ENCODE results near the gene GNB1L. TPM values are rescaled to one million over a fixed set of nuclear protein-coding genes. Genes with fewer than 3 reads are reported as not detected.

The GNB1L gene
- total and polyA plus RNA-seq, 2 donors (not counting 1 experiment from before 2014, with no cell fraction given), result 6.6 to 12.1 TPM

- no peak for ATAC-seq (ENCODE audit: low read depth)
- Histone ChIP-seq H2AFZ (ENCODE audit: insufficient read depth, low read depth, low read length, poor library complexity, severe bottlenecking) (no peak overlapping the region), H3K27ac (ENCODE audit: low read length in 2 of 2) (no peak overlapping the region), H3K27me3 (replicated peaks in 1 of 4; ENCODE audit: control extremely low read depth in 1 of 4, control insufficient read depth in 3 of 4, insufficient read depth in 4 of 4, low read length in 3 of 4) (peaks cover 0 to 4% (median 0%) of the 10 kb centered on the region in 4 experiments), H3K4me2 (replicated peaks; ENCODE audit: low read depth, low read length, poor library complexity, severe bottlenecking) (no peak overlapping the region), H3K4me1 (ENCODE audit: control insufficient read depth in 2 of 2, insufficient read depth in 2 of 2, low read length in 2 of 2) (peaks cover 4% of the 10 kb centered on the region in 2 donors), H3K36me3 (replicated peaks in 1 of 2; ENCODE audit: control extremely low read depth in 1 of 2, control insufficient read depth in 1 of 2, extremely low read depth in 1 of 2, insufficient read depth in 2 of 2, low read length in 1 of 2) (no peaks in the 10 kb centered on the region), H3K9me3 (ENCODE audit: control extremely low read depth in 1 of 3, control insufficient read depth in 2 of 3, insufficient read depth in 1 of 3, low read length in 2 of 3) (no peaks in the 10 kb centered on the region), H3K9ac (ENCODE audit: low read length) (no peak overlapping the region), H3K4me3 (ENCODE audit: control extremely low read depth in 1 of 5, extremely low read depth in 1 of 5, insufficient read depth in 1 of 5, low read depth in 2 of 5, low read length in 4 of 5) (no peak overlapping the region), H4K20me1 (ENCODE audit: control insufficient read depth, insufficient read depth, low read length, poor library complexity, severe bottlenecking) (no peaks in the 10 kb centered on the region), H3K79me2 (ENCODE audit: control insufficient read depth, insufficient read depth, low read length) (no peaks in the 10 kb centered on the region)
- POLR2A ChIA-PET, result no interaction called here
- H3K9me3 Mint-ChIP-seq (ENCODE audit: insufficient read depth), result no peaks in the 10 kb centered on the region
- H3K27me3 Mint-ChIP-seq, result no peaks in the 10 kb centered on the region
- TF ChIP-seq EZH2 (IDR thresholded peaks at IDR 0.05; ENCODE audit: borderline replicate concordance, insufficient read depth, low read depth, low read length, poor library complexity, severe bottlenecking), result no peak
- TF ChIP-seq, protein P1, sequence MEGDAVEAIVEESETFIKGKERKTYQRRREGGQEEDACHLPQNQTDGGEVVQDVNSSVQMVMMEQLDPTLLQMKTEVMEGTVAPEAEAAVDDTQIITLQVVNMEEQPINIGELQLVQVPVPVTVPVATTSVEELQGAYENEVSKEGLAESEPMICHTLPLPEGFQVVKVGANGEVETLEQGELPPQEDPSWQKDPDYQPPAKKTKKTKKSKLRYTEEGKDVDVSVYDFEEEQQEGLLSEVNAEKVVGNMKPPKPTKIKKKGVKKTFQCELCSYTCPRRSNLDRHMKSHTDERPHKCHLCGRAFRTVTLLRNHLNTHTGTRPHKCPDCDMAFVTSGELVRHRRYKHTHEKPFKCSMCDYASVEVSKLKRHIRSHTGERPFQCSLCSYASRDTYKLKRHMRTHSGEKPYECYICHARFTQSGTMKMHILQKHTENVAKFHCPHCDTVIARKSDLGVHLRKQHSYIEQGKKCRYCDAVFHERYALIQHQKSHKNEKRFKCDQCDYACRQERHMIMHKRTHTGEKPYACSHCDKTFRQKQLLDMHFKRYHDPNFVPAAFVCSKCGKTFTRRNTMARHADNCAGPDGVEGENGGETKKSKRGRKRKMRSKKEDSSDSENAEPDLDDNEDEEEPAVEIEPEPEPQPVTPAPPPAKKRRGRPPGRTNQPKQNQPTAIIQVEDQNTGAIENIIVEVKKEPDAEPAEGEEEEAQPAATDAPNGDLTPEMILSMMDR (IDR thresholded peaks at IDR 0.05), result no peak
- H3K27ac Mint-ChIP-seq, result no peak overlapping the region
- no peaks in the 10 kb centered on the region for H3K4me1 Mint-ChIP-seq
- intact Hi-C loops (cut with micrococcal nuclease), result no loop called here
- 79% methylated on average over 20 of the region's 21 CpGs for WGBS (ENCODE audit: insufficient coverage)
- CTCF ChIA-PET, result no interaction called here
- H3K4me3 Mint-ChIP-seq, result no peak overlapping the region
- no peak for DNase-seq
These were observed 118.8 kb downstream of the GNB1L start for GRCh38 chr22:19735665-19736510.

GRCh38 chr22:19734837-19735382, 119.8 kb downstream of the GNB1L start:
- Mint-ChIP-seq H3K27ac (no peak overlapping the region), H3K4me1 (peaks cover 2% of the 10 kb centered on the region), H3K9me3 (ENCODE audit: insufficient read depth) (no peaks in the 10 kb centered on the region), H3K4me3 (no peak overlapping the region), H3K27me3 (peaks cover 3% of the 10 kb centered on the region)
- ATAC-seq (ENCODE audit: low read depth), result no peak
- WGBS (ENCODE audit: insufficient coverage), result 81% methylated on average over 5 of the region's 5 CpGs
- H3K79me2 ChIP-seq (ENCODE audit: control insufficient read depth, insufficient read depth, low read length), result no peaks in the 10 kb centered on the region
- H3K27me3 ChIP-seq (replicated peaks in 1 of 4; ENCODE audit: control extremely low read depth in 1 of 4, control insufficient read depth in 3 of 4, insufficient read depth in 4 of 4, low read length in 3 of 4), result peaks cover 0 to 7% (median 0%) of the 10 kb centered on the region in 4 experiments
- H4K20me1 ChIP-seq (ENCODE audit: control insufficient read depth, insufficient read depth, low read length, poor library complexity, severe bottlenecking), result no peaks in the 10 kb centered on the region
- CTCF ChIA-PET, result no interaction called here
- H3K36me3 ChIP-seq (replicated peaks in 1 of 2; ENCODE audit: control extremely low read depth in 1 of 2, control insufficient read depth in 1 of 2, extremely low read depth in 1 of 2, insufficient read depth in 2 of 2, low read length in 1 of 2), result no peaks in the 10 kb centered on the region
- intact Hi-C loops (cut with micrococcal nuclease), result no loop called here
- no peak overlapping the region for H3K9ac ChIP-seq (ENCODE audit: low read length)
- H3K9me3 ChIP-seq (ENCODE audit: control extremely low read depth in 1 of 3, control insufficient read depth in 2 of 3, insufficient read depth in 1 of 3, low read length in 2 of 3), result no peaks in the 10 kb centered on the region
- H3K4me1 ChIP-seq (ENCODE audit: control insufficient read depth in 2 of 2, insufficient read depth in 2 of 2, low read length in 2 of 2), result peaks cover 6 to 9% of the 10 kb centered on the region in 2 donors
- POLR2A ChIA-PET, result no interaction called here
- H3K4me2 ChIP-seq (replicated peaks; ENCODE audit: low read depth, low read length, poor library complexity, severe bottlenecking), result no peak overlapping the region
- H3K27ac ChIP-seq (ENCODE audit: low read length in 2 of 2), result no peak overlapping the region
- TF ChIP-seq, protein P1 (IDR thresholded peaks at IDR 0.05), result no peak
- no peak for TF ChIP-seq EZH2 (IDR thresholded peaks at IDR 0.05; ENCODE audit: borderline replicate concordance, insufficient read depth, low read depth, low read length, poor library complexity, severe bottlenecking)
- no peak overlapping the region for H3K4me3 ChIP-seq (ENCODE audit: control extremely low read depth in 1 of 5, extremely low read depth in 1 of 5, insufficient read depth in 1 of 5, low read depth in 2 of 5, low read length in 4 of 5)
- DNase-seq, result no peak
- H2AFZ ChIP-seq (ENCODE audit: insufficient read depth, low read depth, low read length, poor library complexity, severe bottlenecking), result no peak overlapping the region

Measured in B cell (primary cell).